ENCODE measurements around the gene DCTN3. TPM values are rescaled to one million over a fixed set of nuclear protein-coding genes. Genes with fewer than 3 reads are reported as not detected.

DCTN3 gene
- total RNA-seq, 1 experiment from 2014 or later: 105 TPM

DNA sequence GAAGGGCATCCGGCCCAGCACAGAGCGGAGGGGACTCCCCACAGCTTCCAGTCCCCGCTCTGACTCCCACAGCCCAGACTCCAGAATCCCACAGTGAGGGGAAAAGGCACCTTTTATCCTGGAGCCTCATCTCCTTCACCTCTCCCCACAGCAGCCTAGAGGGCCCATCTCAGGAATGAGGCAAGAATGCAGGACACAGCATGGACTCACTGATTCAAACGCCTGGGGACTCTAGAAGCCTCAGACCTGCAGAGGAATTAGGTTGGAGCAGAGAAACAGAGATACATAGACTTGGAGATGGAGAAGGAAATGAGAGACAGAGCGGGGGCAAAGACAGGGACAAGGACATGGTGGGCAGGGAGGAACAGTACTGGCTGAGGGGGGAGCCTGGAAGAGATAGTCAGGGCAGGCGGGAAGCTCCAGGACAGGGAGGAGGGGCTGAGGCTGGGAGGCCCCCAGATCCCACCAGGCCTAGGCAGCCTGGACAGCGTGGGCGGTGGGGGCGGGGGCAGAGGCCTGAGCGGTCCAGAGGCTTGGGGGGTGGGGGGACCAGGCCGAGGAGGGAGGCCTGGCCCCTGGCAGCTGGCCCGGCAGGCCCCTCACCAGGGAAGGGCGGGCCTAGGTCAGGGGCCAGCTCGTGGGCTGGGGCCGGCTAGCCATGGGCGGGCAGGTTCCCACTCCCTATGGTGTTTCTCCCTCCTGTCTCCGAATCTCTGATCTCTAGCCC is 46.5 kb downstream of the DCTN3 start:
- no peak for DNase-seq (ENCODE audit: low read depth)

DNA sequence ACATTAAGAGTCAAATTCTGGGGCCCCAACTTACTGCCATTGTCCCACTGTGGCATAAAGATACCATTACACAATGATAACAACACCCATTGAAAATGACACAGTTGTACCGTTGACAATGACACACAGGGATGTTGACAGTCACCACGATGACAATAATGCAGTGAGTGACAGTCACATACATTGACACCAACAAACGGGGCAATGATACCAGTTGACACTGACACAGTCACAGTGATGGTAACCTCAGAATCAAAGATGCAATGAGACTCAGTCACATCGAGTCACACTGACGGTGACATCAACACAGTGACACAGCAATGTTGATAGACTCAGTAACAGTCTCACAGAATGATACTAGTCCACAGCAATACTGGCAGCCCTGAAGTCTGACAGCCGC is 47.7 kb downstream of the DCTN3 start:
- DNase-seq (ENCODE audit: low read depth): no peak

DNA sequence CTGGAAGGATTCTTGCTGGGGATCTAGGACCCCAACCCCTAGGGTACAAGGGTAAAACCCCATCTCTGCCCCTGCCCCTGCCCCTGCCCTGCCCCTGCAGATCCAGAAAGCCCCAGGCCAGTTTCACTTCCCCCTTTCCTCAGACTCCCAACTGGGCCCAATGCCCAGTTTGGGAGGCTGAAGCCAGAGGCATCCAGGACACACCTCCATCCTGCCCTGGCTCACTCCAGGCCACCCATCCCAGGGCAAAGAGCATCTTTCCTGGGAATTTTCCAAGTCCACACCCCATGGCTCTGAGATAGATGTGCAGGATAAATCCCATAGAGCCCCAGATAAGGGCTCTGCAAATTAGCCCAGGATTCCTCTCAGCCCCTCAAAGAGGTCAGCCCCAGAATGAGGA is 48.2 kb downstream of the DCTN3 start:
- no peak for DNase-seq (ENCODE audit: low read depth)

DNA sequence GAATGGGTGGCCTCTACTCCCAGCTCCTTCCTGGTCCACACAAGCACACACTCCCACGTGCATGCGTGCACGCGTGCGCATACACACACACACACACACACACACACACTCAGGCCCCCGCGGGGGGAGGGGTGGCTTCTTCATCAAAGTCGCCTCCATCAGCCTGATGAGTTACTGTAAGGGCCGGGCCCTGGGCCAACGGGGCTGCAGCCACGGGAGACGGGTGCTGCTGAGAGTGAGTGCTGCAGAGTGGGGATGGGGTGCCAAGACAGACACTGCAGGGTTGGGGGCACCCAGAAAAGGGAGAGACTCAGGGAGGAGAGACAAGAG is 48.8 kb downstream of the DCTN3 start:
- DNase-seq (ENCODE audit: low read depth): no peak

DNA sequence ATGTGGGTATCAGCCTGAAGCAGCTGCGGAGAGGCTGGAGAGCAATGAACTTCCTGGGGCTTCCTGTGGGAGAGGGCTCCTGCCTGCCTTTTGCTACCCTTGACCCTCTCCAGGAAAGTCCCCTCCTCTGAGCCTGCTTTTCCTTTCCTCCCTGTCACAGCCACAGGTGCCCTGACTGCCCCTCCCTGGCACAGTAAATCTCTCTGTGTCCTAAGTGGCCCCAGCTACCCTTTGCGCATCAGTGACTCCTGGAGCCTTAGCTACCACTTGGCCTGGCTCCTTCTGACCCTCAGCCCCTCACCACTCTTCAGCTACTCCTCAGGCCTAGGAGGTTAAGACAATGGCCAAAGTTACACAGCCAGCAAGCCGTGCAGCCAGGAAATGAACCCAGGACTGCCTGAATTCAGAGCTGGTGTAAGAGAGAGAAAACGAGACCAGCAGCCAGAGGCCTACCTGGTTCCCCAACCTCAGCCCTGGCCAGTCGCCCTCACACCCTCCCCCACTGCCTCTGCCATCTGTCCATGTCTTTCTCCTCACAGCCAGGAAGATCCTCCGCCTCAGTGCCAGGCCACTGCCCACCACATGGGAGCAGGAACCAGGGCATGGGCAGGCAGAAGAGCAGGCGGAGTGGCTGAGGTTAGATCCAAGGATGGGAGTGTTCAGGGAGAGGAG is 49.4 kb downstream of the DCTN3 start:
- no peak for DNase-seq (ENCODE audit: low read depth)

DNA sequence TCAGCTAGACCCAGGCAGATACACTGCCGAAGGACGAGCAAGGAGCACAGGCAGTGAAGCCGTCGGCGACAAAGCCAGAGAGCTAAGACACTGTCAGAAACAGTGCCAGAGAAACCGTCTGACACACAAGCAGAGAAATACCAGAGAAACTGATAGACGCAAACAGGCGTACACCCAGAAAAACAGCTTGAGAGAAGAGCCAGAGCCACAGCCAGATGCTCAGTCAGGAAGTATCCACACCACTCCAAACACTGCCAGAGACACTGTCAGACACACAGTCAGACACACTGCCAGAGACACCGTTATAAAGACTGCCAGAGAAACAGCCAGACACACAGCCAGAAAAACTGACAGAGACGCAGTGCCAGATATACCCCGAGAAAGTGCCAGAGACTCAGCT is 49.9 kb downstream of the DCTN3 start:
- no peak for DNase-seq (ENCODE audit: low read depth)

DNA sequence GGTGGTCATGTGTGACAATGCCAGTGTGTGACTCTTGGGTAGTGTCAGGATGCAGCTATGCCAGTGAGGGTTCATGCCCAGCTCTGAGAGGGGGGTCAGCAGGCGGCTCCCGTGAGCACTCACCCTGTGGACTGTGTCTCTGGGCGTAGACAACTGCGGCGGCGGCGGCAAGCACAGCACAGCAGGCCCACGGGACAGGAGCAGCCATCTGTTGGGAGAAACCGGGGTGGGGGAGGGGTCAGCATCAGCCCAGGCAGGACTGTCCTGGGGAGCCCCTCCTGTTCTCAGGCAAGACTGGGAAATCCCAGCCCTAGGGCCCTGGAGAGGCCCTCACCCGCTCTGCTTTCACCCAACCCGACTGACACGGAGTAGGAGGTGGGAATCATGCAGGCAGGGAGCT is 51.5 kb downstream of the DCTN3 start:
- DNase-seq (ENCODE audit: low read depth): no peak

DNA sequence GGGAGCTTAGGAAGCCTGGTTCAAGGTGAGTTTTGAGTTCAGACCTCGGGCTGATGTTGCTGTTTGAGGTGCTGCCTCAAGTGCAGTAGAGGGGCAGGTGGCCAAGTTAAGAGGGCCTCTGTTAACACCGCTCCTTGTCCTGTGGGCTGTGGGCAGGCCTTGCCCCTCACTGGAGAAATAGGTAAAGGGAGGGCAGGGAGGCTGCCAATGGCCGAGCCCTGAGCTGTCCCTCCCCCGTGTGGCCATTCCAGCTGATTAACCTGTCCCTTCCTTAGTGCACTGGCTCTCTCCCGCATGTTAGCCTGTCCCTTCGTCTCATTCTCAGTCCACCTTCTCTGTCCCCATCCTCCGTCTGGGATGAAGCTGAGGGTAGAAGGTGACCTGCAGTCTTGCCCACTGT is 52.2 kb downstream of the DCTN3 start:
- no peak for DNase-seq (ENCODE audit: low read depth)

DNA sequence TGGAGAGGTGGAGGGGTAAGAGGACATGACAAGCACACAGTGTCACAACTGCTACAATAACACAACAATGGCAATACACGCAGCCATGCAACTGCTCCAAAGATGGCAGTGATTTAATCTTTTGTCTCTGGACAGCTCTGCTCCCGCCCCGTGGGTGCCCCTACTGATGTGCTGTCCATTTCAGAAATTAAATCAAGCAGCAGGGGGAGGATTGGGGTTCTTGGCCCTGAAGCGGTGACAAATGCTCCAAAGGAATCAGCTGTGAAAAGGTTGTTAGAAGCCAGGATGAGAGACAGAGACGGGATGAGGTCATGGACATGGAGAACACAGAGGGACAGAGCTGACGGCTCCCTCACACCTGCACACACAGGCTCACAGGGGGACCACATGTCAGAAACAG is 53.3 kb downstream of the DCTN3 start:
- DNase-seq (ENCODE audit: low read depth): no peak

DNA sequence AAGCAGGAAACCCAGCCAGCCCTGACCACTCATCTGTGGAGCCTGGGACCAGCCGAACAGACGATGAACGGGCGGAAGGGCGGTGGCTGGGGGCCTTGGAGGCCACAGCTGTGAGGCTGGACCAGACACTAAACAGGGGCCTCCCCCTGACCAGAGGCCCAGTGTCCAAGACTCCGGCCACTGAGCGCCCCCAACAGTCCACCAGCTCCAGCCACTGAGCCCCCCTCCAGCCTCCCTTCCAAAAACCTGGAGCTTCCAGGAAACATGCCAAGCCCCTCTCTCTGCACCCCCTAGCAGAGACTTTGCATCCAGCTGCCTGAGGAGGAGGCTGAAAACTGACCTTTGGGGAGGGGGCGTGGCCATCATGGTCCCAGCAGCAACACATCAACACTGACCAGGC is 54.0 kb downstream of the DCTN3 start:
- no peak for DNase-seq (ENCODE audit: low read depth)

DNA sequence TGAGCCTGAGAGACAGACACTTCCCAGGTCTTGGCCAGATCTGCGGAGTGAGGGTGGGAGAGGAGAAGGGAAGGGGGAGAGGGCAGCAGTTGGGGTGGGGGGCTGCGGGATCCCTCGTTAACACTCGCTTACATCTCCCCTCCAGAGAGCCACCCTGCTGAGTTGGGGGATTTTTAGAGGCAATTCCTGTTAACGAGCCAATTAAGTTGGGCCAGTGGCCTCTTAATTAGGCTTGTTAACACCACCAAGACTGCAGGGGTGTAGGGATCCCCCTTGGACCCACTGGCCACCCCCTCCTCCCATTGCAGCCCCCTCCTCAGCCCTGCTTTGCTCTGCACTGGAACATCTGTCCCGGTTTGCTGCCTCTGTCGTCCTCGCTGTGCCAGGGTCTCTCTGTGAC is 54.4 kb downstream of the DCTN3 start:
- no peak for DNase-seq (ENCODE audit: low read depth)

DNA sequence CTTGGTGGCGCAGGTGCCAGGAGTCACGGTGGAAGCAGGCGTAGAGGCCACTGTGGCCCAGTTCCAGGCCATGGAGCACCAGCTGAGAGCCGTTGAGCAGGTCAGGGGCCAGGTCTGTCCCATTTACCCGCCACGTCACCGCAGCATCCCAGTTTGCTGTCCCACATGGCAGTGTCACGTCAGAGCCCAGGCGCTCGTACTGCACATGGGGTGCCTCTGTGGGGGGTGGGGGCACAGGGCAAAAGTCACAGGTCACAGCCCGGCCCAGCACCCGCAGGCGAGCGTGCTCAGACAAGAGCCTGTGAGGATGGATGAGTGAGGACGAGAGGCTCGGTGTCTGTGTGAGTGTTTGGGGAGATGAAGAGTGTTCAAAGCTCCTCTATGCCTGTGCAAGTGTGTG is 55.7 kb downstream of the DCTN3 start:
- no peak for DNase-seq (ENCODE audit: low read depth)

Other genes with a start within 250 kb of the DCTN3 start
- 1.2 and 1.5 TPM in 2 replicates for gene MYORG, start 243.6 kb downstream of the DCTN3 start, total RNA-seq (2014; rRNA removed)
- gene FAM219A, start 161.9 kb downstream of the DCTN3 start, total RNA-seq (2014; rRNA removed): 13.0 and 17.6 TPM in 2 replicates
- not detected in 2 replicates for gene DNAI1, start 161.7 kb downstream of the DCTN3 start, total RNA-seq (2014; rRNA removed)
- 0.29 TPM in 1 of 2 replicates, not detected in the other for gene ENHO, start 97.5 kb downstream of the DCTN3 start, total RNA-seq (2014; rRNA removed)
- not detected in 2 replicates for gene CNTFR, start 30.8 kb downstream of the DCTN3 start, total RNA-seq (2014; rRNA removed)
- gene RPP25L, start 8.4 kb downstream of the DCTN3 start, total RNA-seq (2014; rRNA removed): 31.7 and 34.0 TPM in 2 replicates
- gene ARID3C, start 8.6 kb upstream of the DCTN3 start, total RNA-seq (2014; rRNA removed): 0.34 and 0.45 TPM in 2 replicates
- gene SIGMAR1, start 17.3 kb upstream of the DCTN3 start, total RNA-seq (2014; rRNA removed): 222 and 273 TPM in 2 replicates
- 27.7 and 29.6 TPM in 2 replicates for gene GALT, start 26.2 kb upstream of the DCTN3 start, total RNA-seq (2014; rRNA removed)
- 15.7 and 19.9 TPM in 2 replicates for gene IL11RA, start 31.7 kb upstream of the DCTN3 start, total RNA-seq (2014; rRNA removed)
- not detected in 2 replicates for gene CCL27, start 42.2 kb upstream of the DCTN3 start, total RNA-seq (2014; rRNA removed)
- not detected in 2 replicates for gene CCL19, start 70.8 kb upstream of the DCTN3 start, total RNA-seq (2014; rRNA removed)
- gene CCL21, start 89.6 kb upstream of the DCTN3 start, total RNA-seq (2014; rRNA removed): not detected in 2 replicates